OCI-LY1 (cell line): ENCODE results near the gene FBLIM1.

Experiments used
- H2AFZ ChIP-seq: fragments of 200-600 bp; sonication (generic), shearing (Covaris generic); 2 replicates; pipeline ENCODE4 v1.6.0; 2014; ENCODE audit warnings: antibody characterized with exemption, mild to moderate bottlenecking, low read length
- H3F3A ChIP-seq: fragments of 200-600 bp; sonication (generic), shearing (Covaris generic); 2 replicates; pipeline ENCODE4 v1.6.0; 2014; ENCODE audit warnings: mild to moderate bottlenecking, antibody characterized with exemption, low read length, moderate library complexity; ENCODE audit not compliant: insufficient read depth
- H3K27ac ChIP-seq: fragments of 200-600 bp; sonication (generic); 2 replicates; pipeline ENCODE4 v1.5.1; 2014; ENCODE audit warnings: low read length, mixed run types, mild to moderate bottlenecking, low read depth; ENCODE audit not compliant: poor library complexity, severe bottlenecking
- H3K27me3 ChIP-seq: fragments of 200-600 bp; sonication (generic); 2 replicates; pipeline ENCODE4 v1.6.0; 2014; ENCODE audit warnings: antibody characterized with exemption, mild to moderate bottlenecking, low read length, moderate library complexity; ENCODE audit not compliant: insufficient read depth
- H3K36me3 ChIP-seq: fragments of 200-600 bp; sonication (generic); 2 replicates; pipeline ENCODE4 v1.6.1; 2014; ENCODE audit warnings: mild to moderate bottlenecking, antibody characterized with exemption, low read length, moderate library complexity, mixed read lengths; ENCODE audit not compliant: insufficient read depth
- H3K4me1 ChIP-seq: fragments of 200-600 bp; sonication (generic); 2 replicates; pipeline ENCODE4 v1.5.1; 2014; ENCODE audit warnings: mild to moderate bottlenecking, low read length, moderate library complexity; ENCODE audit not compliant: insufficient read depth, severe bottlenecking
- H3K4me2 ChIP-seq: fragments of 200-600 bp; sonication (generic), shearing (Covaris generic); 2 replicates; pipeline ENCODE4 v1.6.1; 2014; ENCODE audit warnings: low read length
- H3K4me3 ChIP-seq: fragments of 200-600 bp; sonication (generic); 2 replicates; pipeline ENCODE4 v1.5.1; 2014; ENCODE audit warnings: low read length, low read depth, mild to moderate bottlenecking, mixed read lengths; ENCODE audit not compliant: poor library complexity, severe bottlenecking
- H3K79me2 ChIP-seq: fragments of 200-600 bp; shearing (Covaris generic); 2 replicates; pipeline ENCODE4 v1.6.1; 2016; ENCODE audit warnings: mixed run types, low read length, mixed read lengths; ENCODE audit not compliant: insufficient read depth
- H3K9ac ChIP-seq: fragments of 200-600 bp; sonication (generic), shearing (Covaris generic); 2 replicates; pipeline ENCODE4 v1.6.1; 2014; ENCODE audit warnings: mild to moderate bottlenecking, low read length, mixed read lengths
- H3K9me2 ChIP-seq: fragments of 200-600 bp; sonication (generic), shearing (Covaris generic); 2 replicates; pipeline ENCODE4 v1.6.1; 2014; ENCODE audit warnings: low read depth, mild to moderate bottlenecking, low read length, mixed read lengths
- H3K9me3 ChIP-seq: fragments of 200-600 bp; shearing (Covaris generic); 2 replicates; pipeline ENCODE4 v1.6.1; 2014; ENCODE audit warnings: low read length, mixed read lengths
- H4K20me1 ChIP-seq: fragments of 200-600 bp; sonication (generic), shearing (Covaris generic); 2 replicates; pipeline ENCODE4 v1.6.0; 2016; ENCODE audit warnings: mild to moderate bottlenecking, low read length; ENCODE audit not compliant: insufficient read depth
- EZH2 ChIP-seq: fragments of 200-600 bp; sonication (generic), shearing (Covaris generic); IDR thresholded peaks from 2 replicates; pipeline ENCODE4 v1.8.0; 2017; ENCODE audit warnings: borderline replicate concordance, mixed run types, mild to moderate bottlenecking, antibody characterized with exemption, low read length, moderate library complexity, mixed read lengths
- TF ChIP-seq, protein P1 (sequence below): fragments of 200-600 bp; sonication (generic), shearing (Covaris generic); IDR thresholded peaks from 2 replicates; pipeline ENCODE4 v1.5.1; 2017; ENCODE audit warnings: mild to moderate bottlenecking, antibody characterized with exemption, low read length, moderate library complexity, mixed read lengths

FBLIM1 gene

DNA sequence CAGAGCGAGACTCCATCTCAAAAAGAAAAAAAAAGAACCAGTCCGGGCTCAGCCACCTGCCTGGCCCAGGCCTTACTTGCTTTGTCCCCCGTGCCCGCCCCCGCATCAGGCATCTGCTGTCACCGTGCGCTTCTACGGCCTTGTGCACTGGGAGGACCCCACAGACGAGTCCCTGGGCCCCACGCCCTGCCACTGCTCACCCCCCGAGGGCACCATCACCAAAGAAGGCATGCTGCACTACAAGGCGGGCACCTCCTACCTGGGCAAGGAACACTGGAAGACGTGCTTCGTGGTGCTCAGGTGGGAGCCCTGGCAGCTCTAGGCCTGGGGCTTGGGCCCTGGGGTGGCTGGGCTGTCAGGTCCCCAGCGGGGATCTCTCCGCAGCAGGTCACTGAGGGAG is 28.2 kb upstream of the FBLIM1 start:
- no peaks in the 10 kb centered on the region for H4K20me1 ChIP-seq

DNA sequence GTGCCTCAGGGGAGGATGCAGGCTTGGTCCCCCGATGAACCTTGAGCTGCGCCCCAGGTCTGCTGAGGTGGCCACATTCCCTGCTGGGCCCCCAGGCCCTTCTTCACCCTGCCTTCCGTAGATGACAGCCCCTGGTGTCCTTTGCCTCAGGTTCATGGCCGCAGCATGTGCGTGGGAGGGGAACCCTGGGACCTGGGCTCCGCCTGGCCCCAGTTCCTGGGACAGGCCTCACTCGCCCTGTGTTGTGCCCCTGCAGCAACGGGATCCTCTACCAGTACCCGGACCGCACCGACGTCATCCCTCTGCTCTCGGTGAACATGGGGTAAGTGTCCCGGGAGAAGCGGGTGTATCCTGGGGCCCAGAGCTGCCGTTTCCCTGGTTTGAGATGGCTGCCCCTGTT is 27.7 kb upstream of the FBLIM1 start:
- Histone ChIP-seq H3K9me3 (no peaks in the 10 kb centered on the region), H3K4me1 (no peaks in the 10 kb centered on the region), H3K4me3 (no peak overlapping the region), H3K79me2 (no peaks in the 10 kb centered on the region), H3K9me2 (no peaks in the 10 kb centered on the region), H3K4me2 (no peak overlapping the region), H3K27me3 (no peaks in the 10 kb centered on the region), H2AFZ (no peak overlapping the region), H3F3A (no peaks in the 10 kb centered on the region), H3K27ac (no peak overlapping the region), H4K20me1 (no peaks in the 10 kb centered on the region), H3K36me3 (peaks cover 63% of the 10 kb centered on the region), H3K9ac (no peak overlapping the region)
- no peak for TF ChIP-seq EZH2
- TF ChIP-seq, protein P1, sequence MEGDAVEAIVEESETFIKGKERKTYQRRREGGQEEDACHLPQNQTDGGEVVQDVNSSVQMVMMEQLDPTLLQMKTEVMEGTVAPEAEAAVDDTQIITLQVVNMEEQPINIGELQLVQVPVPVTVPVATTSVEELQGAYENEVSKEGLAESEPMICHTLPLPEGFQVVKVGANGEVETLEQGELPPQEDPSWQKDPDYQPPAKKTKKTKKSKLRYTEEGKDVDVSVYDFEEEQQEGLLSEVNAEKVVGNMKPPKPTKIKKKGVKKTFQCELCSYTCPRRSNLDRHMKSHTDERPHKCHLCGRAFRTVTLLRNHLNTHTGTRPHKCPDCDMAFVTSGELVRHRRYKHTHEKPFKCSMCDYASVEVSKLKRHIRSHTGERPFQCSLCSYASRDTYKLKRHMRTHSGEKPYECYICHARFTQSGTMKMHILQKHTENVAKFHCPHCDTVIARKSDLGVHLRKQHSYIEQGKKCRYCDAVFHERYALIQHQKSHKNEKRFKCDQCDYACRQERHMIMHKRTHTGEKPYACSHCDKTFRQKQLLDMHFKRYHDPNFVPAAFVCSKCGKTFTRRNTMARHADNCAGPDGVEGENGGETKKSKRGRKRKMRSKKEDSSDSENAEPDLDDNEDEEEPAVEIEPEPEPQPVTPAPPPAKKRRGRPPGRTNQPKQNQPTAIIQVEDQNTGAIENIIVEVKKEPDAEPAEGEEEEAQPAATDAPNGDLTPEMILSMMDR: no peak

More for the DNA sequence above, 28.2 kb upstream of the FBLIM1 start:
- H3K36me3 ChIP-seq: peaks cover 66% of the 10 kb centered on the region
- no peak overlapping the region for H3K4me3 ChIP-seq
- no peaks in the 10 kb centered on the region for H3K9me2 ChIP-seq
- H3K79me2 ChIP-seq: no peaks in the 10 kb centered on the region
- no peak overlapping the region for H2AFZ ChIP-seq
- H3K4me1 ChIP-seq: no peaks in the 10 kb centered on the region
- TF ChIP-seq EZH2: no peak
- TF ChIP-seq, protein P1: no peak
- H3K9me3 ChIP-seq: no peaks in the 10 kb centered on the region
- H3K27me3 ChIP-seq: no peaks in the 10 kb centered on the region
- H3K9ac ChIP-seq: no peak overlapping the region
- no peak overlapping the region for H3K4me2 ChIP-seq
- no peaks in the 10 kb centered on the region for H3F3A ChIP-seq
- no peak overlapping the region for H3K27ac ChIP-seq

DNA sequence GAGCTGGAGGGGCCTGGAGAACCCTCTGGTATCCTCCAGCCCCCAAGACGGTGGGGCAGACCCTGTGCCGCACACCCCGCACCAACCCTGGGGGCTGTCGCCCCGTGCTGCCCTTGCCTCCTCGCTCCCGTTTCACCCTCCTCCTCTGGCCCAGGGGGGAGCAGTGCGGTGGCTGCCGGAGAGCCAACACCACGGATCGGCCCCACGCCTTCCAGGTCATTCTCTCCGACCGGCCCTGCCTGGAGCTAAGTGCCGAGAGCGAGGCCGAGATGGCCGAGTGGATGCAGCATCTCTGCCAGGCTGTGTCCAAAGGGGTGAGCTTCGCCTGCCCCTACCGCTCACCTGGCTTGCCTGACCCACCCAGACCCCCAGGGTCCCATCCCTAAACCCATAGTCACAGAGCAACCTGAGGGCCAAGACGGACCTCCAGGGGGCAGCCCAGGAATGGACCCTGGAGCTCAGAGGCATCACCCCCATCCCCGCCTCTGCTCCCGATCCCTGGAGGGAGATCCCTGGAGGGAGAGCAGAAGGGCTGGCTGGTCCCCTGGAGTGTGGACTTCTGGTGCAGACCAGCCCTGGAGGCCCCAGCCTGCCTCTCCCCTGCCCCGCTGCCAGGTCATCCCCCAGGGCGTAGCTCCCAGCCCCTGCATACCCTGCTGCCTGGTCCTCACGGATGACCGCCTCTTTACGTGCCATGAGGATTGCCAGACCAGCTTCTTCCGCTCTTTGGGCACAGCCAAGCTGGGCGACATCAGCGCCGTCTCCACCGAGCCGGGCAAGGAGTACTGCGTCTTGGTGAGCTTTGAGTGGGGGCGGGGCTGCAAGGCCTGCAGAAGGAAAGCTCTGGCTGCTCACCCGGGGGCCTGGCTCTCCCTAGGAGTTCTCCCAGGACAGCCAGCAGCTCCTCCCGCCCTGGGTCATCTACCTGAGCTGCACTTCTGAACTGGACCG is 26.6 kb upstream of the FBLIM1 start:
- Histone ChIP-seq H3K27me3 (no peaks in the 10 kb centered on the region), H3K4me2 (no peak overlapping the region), H2AFZ (no peak overlapping the region), H3F3A (no peaks in the 10 kb centered on the region), H3K4me1 (no peaks in the 10 kb centered on the region), H3K79me2 (no peaks in the 10 kb centered on the region), H3K4me3 (no peak overlapping the region), H3K36me3 (peaks cover 57% of the 10 kb centered on the region), H3K9me2 (no peaks in the 10 kb centered on the region), H4K20me1 (no peaks in the 10 kb centered on the region), H3K27ac (no peak overlapping the region), H3K9me3 (no peaks in the 10 kb centered on the region), H3K9ac (no peak overlapping the region)
- TF ChIP-seq EZH2: no peak
- TF ChIP-seq, protein P1: no peak
